GM12892 (cell line): ENCODE measurements around the gene ANGPTL7.

Source experiments
- POLR2A ChIP-seq: IDR thresholded peaks from 2 replicates; pipeline ENCODE4 v1.6.1; 2011; ENCODE audit warnings: low read depth, low read length, control low read depth
- POLR2AphosphoS5 ChIP-seq: IDR thresholded peaks from 2 replicates; pipeline ENCODE4 v1.6.1; 2011; ENCODE audit warnings: low read depth, low read length, control low read depth
- TAF1 ChIP-seq: IDR thresholded peaks from 2 replicates; pipeline ENCODE4 v1.6.1; 2011; ENCODE audit warnings: low read depth, mild to moderate bottlenecking, control low read depth, low read length, borderline replicate concordance

GRCh38 chr1:11153184-11153583 is 36.0 kb upstream of the ANGPTL7 start:
- TF ChIP-seq POLR2A (no peak), POLR2AphosphoS5 (no peak), TAF1 (no peak)
